NOMO-1 treated with DMSO at 0.1 percent for 48 hours (cell line): ENCODE results near the gene GLCE.
"Not testable (repeated sequence)": the region's sequence is repeated elsewhere in the genome, so short reads cannot be mapped to it uniquely, and the experiment has no call there.

ENCODE experiments used
- DNase-seq: peaks from one replicate; lab custom pipeline; 2025; ENCODE audit not compliant: unreplicated experiment; lab: John Stamatoyannopoulos, UW

Gene GLCE

DNA sequence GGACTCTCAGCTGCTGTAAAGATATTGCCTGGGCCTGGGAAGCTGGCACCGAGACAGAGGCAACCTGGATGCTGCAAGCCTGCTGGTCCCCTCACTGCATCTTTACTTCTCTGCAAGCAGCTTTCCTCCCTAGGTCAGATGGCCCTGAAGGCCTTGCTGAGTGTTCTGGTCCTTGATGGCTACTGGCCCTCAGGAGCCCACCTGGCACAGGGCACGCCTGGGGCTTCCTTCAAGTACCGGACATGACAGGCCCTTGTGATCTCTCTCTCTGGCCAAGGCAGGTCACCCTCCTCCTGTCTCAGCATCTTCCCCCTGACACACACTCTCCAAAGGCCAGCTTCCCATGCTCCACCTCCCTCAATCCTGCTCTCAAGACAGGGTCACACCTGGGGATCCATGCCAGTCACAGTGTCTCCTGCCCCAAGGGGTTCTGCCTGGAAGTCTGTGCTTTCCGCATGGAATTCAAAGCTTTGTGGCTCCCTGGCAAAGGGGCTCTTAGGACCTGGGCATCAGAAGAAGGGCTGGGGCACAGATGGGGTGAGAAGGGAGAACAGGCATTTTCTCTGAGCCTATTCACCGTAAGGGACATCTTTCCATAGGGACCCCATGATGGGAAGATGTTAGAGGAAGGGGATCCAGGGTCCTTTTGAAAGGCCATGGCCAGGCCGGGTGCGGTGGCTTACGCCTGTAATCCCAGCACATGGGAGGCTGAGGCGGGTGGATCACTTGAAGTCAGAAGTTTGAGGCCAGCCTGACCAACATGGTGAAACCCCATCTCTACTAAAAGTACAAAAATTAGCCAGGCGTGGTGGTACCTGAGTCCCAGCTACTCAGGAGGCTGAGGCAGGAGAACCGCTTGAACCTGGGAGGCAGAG, 133.5 kb downstream of the GLCE start:
- no peak for DNase-seq

DNA sequence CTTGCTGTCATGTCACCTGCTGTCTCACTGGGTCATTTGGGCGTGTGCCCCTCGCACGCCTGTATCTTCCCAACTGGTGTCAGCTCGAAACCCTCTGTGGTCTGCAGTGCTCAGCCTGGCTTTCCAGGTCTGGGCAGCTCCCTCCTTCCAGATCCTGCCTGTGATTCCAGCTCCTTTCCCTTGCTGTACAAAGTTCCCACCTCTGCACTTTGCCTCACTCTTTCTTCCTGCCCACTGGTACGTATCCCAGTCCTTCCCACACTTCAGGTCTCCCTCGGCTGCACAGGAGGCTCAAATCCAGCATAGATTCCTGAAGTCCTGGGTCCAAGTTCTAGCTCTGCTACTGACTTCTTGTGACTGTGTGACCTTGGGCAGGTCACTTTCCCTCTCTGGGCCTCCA, 136.2 kb downstream of the GLCE start:
- DNase-seq = no peak

DNA sequence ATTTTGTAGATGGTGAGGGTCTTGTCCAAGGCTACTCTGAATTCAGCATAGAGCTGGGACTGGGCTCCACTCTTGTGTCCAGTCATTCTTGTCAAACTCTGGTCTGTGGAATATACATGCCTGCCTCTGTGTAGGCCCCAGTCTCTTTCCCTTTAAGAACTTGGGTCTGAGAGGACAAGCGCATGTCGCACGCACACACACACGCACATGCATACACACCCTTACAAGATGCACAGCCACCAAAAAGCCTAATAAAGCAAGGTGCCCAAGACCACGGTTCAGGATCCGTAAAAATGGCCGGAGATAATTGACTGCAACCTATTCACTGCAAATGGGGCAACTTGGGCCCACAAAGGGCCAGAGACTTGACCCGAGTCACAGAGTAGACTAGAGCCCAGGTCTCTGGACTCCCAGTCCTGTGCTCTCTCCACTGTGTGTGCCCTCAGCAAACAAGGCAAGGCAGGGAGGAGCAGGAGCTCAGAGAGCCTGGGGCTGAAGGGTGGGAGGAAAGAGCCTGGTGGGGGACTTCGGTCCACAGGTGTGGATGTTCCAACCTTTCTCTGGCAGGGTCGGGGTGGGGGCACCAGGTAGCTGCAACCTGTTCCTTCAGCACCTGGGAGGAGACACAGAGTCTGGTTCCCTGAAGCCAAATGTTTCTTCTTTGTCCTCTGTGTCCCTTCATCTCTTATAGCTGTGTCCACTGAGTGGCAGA, 137.4 kb downstream of the GLCE start:
- DNase-seq = no peak

DNA sequence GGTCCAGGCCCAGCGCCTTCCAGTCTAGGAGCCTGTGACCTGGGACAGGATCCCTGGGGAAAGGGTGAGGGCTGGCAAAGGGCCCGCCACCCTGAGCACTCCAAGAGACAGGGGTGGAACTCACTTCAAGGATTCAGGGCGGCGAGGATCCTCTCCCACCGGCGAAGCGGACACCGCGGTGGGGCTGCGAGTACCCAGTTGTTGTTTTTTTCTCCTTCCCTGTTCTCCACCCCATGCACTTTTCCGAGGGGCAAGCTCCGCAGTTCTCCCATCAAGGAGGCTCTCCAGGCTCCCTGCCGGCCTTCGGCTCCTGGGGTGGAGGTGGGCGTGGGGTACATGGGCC, 137.9 kb downstream of the GLCE start:
- DNase-seq = no peak

DNA sequence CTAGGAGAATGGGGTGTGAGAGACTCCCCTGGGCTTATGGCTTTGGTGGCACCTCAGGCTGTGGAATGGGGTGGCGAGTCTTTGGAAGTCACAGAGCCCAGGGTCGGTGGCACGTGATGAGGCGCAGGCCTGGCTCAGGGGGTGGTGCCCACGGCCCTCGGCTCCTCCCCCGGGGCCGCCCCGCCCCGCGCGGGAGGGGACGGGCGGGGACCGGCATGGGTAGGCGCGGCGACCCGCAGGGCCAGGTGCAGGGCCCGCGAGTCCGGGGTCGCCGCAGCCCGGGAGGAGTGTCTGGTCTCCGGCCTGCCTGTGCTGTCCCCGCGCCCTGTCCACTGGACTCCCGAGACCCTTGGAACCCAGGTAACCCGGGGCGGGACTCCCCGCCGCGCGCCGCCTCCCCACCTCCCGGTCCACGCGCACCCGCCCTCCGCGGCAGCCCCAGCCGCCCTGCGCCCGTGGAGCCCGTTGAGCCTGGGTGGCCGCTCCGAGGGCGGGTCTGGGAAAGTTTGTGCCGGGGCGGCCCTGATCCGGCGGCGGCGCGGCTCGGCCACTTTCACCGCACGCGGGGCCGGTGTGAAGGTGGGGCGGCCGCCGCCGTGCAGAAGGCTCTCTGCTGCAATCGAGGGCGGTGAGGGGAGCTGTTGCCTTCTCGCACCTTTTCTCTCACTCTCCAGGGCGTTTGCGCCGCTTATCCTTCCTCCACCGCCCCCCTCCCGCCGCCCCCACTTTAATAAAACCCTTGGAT, 138.4 kb downstream of the GLCE start, which contains the start of gene PAQR5:
Gene PAQR5 (plus strand): TSS at position 216 of the 745 bp plus-strand sequence. CDS start 61,169 bp downstream, outside the sequence.
- peak; percentile 29 for DNase-seq

DNA sequence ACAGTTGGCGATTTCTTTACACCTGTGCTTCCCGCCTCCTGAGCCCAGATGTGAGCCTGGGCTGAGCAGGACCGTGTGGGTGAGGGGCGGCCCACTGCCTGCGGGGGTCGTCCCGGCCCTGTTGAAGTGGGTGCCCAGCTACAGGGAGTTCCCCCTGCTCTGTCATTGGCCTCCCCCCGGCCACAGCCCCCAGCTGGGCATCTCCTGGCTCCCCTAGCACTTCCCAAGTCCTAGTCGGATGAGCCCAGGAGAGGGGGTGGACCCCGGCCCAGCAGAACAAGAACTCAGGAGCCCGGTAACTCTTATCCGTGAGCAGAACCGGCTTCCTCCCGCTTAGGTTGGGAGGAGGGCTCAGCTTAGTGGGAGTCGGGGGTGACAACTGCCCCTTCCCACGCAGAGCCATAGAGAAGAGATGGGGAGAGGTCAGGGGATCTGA, 139.0 kb downstream of the GLCE start:
- DNase-seq = no peak

DNA sequence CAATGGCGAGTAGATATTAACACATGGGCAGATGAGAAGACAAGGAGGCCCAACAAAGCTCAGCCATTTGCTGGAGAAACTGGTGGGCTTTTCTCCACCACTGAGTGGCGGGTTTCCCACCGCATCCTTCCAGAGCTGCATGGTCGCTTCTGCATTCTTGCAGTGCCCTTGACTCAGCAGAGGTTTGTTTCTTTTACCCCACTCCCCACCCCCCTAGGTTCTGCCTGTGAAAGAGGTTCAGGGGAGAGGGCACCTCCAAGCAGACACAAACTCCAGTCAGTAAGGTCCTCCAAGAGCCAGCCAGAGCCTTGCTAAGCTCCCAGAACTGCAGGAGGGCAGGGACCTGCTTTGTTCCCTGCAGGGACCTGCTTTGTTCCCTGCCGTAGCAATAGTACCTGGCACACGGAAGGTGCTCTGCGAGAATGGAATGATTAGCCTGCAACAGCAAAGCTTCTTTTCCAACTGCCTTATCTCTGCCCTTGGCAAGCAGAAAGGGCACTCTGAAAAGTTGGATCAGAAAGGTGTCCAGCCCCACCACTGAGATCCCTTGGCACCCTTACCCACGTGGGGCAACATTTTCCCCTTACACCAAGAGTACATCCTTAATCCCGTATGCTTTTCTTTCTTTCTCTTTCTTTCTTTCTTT, 139.6 kb downstream of the GLCE start:
- peak; percentile 20 for DNase-seq

DNA sequence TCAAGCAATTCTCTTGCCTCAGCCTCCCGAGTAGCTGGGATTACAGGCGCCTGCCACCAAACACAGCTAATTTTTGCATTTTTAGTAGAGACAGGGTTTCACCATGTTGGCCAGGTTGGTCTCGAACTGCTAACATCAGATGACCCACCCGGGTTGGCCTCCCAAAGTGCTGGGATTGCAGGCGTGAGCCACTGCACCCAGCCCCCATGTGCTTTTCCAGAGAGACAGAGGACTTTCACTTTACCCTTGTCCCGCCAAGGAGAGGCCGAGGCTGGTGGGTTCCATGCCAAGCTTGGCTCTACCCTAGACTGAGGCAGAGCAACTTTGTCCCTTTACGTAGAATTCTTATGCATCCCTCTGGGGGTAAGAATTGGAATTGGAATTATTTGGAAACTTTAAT, 140.7 kb downstream of the GLCE start:
- not testable (repeated sequence) for DNase-seq

DNA sequence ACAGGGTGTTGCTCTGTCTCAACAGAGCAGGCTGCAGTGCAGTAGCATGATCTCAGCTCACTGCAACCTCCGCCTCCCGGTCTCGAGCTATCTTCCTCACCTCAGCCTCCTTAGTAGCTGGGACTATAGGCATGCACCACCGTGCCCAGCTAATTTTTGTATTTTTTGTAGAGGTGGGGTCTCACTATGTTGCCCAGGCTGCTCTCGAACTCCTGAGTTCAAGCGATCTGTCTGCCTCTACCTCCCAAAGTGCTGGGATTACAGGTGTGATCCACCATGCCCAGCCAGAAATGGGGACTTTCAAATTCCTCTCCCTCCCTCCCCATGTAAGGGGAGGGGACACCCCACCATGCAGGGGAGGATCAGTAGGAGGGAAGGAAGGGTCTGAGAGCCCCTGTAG, 141.7 kb downstream of the GLCE start:
- DNase-seq = not testable (repeated sequence)

DNA sequence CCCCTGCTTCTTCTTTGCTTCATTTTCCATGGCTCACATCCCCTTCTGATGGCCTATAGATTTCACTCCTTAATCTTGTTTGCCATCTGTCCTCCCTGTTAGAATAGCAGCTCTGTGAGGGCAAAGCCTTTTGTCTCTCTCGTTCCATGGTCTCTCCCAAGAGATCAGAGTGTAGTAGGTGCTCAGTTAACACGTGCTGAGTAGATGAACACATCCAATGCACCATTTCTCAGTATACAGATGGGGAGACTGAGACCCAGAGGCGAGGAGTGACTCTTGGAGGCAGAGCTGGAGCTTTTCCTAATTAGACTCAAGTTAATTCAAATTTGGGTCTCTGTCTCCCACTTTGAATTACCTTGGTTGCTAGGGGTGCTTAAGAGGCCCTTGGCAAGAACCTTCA, 142.5 kb downstream of the GLCE start:
- DNase-seq = no peak

DNA sequence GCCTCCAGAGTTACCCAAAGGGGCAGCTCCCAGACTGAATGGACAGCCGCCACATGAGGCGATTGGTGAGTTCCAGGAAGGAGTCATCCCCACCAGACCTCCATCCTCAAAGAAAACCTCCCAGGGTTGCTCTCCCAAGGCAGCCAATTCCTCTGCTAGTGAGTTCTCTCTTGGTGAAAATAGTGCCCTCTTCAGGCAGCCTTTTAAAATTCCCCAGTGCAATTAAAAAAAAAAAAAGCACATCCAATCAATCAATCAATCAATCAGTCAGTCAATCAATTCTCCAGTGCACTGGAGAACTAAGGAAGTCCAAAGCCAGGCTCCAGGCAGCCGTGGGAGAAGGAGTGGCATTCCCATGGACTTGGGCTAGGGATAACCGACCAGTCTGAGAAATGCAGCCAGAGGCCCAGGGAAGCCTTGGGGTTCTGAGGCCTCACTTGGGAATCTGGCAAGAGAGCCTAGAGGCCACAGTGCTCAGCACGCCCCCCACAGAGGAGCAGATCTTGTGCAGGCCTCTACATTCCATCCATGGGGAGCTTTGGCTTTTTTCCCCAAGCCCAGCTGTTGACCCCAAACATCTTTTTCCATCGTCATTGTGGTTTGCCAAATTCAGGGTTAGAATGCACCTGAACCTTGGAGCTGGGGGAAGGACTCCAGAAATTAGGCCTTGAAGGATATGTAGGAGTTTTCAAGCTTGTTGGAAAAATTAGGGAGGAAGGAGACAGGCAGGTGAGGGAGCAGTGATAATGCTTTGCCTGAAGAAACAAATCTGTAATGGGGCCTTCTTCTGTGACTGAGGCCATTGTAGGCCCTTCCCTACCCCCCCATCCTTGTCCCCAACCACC, 143.1 kb downstream of the GLCE start:
- no peak for DNase-seq

DNA sequence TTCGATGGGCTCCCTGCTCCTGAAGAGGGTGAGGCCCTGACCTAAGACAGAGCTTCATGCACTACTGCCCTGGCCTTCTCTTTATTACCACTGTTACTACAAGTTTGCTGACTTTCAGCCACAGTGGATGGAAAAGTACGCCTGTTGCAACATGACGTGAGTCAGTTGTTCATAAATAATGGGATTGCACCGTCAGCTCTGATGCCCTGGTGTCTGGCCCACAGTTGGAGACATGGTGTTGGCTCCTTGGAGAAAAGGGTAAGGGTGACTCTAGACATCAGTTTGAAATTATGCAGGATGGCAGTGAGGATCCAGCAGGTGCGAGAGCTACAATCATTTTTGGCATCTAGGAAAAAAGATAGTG, 143.7 kb downstream of the GLCE start:
- peak; percentile 88 for DNase-seq

DNA sequence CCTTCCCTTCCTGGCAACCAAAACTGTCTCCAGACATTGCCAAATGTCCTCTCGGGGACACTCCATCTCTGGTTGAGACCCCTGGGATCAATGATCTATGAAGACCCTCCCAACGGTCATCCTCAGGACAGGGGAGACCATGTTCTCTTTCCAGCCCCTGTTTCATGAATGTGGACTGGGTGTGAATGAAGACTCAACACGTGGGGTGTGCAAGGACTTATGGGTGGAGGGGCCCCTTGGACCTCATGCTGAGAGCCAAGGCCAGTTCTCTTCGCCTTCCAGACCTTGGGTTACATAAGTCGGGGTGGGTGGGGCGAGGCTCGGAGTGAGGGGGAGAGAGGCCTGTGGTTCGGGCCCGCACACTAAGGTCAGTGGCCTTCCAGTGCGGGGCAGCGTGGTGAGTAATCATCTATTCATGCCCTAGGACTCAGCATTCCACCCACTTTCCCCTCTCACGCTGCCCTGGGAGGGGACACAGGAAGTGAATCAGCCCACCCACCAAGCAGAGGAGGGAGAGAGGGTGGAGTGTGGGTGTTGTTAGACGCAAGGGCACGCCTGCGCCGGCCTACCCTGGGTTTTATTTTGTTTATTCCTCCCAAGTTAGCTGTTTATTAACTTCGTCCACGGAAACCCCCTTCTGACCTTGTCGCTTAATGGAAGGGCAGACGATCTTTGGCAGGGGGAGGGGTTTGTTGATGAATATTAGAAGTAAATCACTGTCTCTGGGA, 144.9 kb downstream of the GLCE start:
- peak; percentile 13 for DNase-seq

DNA sequence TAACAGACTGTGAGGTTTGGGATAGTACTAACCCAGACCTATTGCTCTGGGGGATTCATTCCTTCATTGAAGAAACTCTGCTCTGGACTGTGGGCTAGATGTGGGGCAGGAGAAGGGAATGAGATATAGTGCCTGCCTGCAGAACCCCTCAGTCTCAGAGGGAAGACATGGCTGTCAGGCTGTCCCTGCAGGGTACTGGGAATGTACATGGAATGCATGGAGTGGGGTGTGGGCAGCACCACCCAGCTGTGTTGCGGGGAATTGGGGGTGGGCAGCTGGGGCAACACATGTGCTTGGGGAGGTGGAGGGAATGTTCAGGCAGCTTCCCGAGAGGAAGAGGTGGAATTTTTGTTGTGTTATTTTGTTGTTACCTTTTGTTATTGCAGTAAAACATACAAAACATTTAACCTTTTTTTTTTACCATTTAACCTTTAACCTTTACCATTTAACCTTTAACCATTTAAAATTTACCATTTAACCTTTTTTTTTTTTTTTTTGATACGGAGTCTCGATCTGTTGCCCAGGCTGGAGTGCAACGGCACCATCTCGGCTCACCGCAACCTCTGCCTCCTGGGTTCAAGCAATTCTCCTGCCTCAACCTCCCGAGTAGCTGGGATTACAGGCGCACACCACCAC, 145.6 kb downstream of the GLCE start:
- DNase-seq = no peak

DNA sequence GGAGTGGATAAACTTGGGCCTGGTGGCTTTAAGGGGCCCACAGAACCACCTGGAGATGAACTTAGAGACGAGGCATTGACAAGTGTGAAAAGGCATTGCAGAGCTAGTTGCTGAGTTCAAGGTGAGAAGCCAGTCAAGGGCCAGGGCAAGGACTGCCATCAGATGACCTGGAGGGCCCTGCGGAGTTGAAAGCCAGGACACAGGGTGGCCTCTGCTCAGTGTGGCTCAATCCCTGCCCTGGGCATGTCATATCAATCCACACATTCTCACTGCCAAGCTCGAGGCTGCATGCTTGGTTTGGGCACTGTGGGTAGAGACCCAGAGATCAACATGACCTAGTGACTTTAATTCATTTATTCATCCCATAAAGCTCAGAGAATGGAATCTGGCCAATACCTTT, 147.5 kb downstream of the GLCE start:
- DNase-seq = no peak

DNA sequence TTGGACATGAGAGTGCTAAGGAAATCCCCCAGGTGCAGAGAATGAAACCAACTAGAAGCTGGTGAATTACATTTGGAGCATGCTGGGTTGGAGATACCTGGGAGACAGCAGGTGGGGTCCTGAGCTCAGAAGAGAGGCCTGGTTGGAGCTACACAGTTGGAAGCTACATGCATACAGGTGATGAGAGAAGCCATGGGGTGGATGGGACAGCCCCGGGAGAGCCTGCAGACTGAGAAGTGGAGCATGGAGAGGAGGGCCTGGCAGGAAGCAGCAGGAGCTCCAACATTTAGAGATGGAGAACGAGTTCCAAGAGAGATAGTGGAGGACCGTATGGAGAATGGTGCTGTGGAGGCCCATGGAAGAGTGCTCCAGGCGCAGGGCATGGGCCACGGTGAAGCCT, 148.5 kb downstream of the GLCE start:
- no peak for DNase-seq

DNA sequence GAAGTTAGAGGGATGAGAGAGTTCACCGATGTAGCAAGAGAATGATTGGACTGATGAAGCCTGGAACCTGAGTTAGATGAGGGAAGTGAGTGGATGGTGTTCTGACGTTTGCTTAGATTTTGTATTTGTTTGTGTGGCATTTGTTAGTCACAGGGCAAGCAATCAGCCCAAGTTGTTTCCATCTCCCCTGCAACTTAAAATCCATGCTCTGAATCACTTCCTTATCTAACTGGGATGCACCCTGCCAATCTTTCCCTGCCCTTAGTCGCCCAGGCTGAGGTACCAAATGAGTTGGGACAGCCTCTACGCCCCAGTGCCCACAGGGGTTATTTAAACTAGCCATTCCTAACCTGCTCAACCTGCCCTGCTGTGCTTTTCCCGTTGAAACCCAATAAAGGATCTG, 150.9 kb downstream of the GLCE start:
- DNase-seq = no peak

DNA sequence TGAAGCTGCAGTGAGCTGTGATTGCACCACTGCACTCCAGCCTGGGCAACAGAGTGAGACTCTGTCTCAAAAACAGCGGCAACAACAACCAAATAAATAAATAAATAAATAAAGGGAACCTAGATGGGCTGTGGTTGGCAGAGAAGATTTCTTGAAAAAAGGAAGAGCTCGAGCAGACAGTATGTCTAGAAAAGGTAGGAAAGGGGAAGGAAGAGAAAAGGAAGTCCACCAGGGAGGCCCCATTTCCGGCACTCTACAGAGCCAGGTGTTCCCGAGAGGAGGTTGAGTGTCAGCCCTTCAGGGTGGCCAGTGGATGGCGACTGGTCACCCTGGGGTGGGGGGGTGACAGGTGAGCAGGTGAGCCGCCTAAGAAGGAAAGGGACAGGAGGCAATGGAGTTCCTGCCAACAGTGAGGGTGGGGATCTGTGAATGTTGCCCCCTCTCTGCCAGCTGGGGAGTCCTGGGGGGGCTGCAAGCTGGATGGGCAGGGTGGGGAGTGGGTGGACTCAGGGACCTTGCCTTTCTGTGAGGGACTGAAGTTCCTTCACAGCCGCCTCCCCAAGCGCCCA, 153.1 kb downstream of the GLCE start:
- peak; percentile 76 for DNase-seq

DNA sequence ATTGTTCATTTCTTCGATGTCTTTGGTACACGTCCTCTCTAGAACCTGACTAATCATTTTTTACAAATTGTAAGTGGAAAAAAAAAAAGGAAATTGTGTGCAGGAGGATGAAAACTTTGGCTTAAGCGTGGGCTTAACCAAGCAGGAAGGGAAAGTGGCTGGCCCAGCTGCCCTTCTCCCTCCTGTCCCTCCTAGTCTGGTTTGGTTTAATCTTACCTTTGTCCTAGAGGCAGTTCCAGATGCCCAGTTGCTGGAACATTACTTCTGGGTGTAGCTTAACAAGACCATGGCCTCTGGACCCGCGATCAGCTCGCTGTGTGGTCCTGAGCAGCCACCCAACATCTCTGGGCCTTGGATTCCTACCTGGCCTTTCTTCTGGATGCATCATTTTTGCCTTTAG, 153.7 kb downstream of the GLCE start:
- peak; percentile 10 for DNase-seq
